Cardiac septum (tissue), 1 donor: ENCODE measurements around the gene TK2. TPM values are rescaled to one million over a fixed set of nuclear protein-coding genes. Genes with fewer than 3 reads are reported as not detected.
"Not testable (repeated sequence)": the region's sequence is repeated elsewhere in the genome, so short reads cannot be mapped to it uniquely, and the experiment has no call there.

Experiments
- DNase-seq: peaks from one replicate; pipeline ENCODE4 v3.0.0-alpha.2; 2020; ENCODE audit warnings: low spot score
- intact Hi-C: fragments of 100-400 bp; cut with DNase I; formaldehyde crosslinking; loops from one replicate; pipeline ENCODE4 v1.14.0; 2022
- total RNA-seq: library from RNA; stranded (reverse); fragmentation: NEBNext Ultra II Directional; extraction: Animal tissue kit (Norgen Biotek cat#: 25700); gene quantifications from one replicate; pipeline ENCODE4 v1.2.1, GENCODE V29; 2021
- donor health status: DM: no; HTN: no; CAD: no.

The TK2 gene
- total RNA-seq, 1 donor from 2014 or later = 23.4 TPM

- intact Hi-C loops = no loop called here
Measured at GRCh38 chr16:66575060-66575459, 25.1 kb upstream of the TK2 start.

GRCh38 chr16:66574531-66574930 is 24.6 kb upstream of the TK2 start:
- DNase-seq = no peak
- intact Hi-C loops = no loop called here

More at GRCh38 chr16:66575060-66575459, 25.1 kb upstream of the TK2 start:
- DNase-seq = no peak

- intact Hi-C loops = no loop called here
- no peak for DNase-seq
Measured at GRCh38 chr16:66574081-66574480, 24.2 kb upstream of the TK2 start.

GRCh38 chr16:66572356-66572755 is 22.4 kb upstream of the TK2 start:
- intact Hi-C loops = no loop called here
- no peak for DNase-seq

GRCh38 chr16:66569827-66570405 is 20.0 kb upstream of the TK2 start:
- intact Hi-C loops = no loop called here
- no peak for DNase-seq

GRCh38 chr16:66569131-66569530 is 19.2 kb upstream of the TK2 start:
- intact Hi-C loops = no loop called here
- no peak for DNase-seq

- intact Hi-C loops = no loop called here
- no peak for DNase-seq
Measured at GRCh38 chr16:66568355-66568754, 18.4 kb upstream of the TK2 start.

- DNase-seq, intact Hi-C loops: not testable (repeated sequence)
Measured at GRCh38 chr16:66567270-66567669, 17.3 kb upstream of the TK2 start.

GRCh38 chr16:66566051-66566901 is 16.4 kb upstream of the TK2 start, which contains the start of gene CMTM1:
Gene CMTM1, plus strand, starts transcription at chr16:66566439. Its CDS starts 75 bp downstream, at chr16:66566514.
- no peak for DNase-seq
- intact Hi-C loops = no loop called here

- no peak for DNase-seq
- intact Hi-C loops = no loop called here
Measured at GRCh38 chr16:66563574-66564334, 13.8 kb upstream of the TK2 start.

- no peak for DNase-seq
- intact Hi-C loops = no loop called here
Measured at GRCh38 chr16:66562986-66563385, 13.1 kb upstream of the TK2 start.

- intact Hi-C loops = no loop called here
- no peak for DNase-seq
Measured at GRCh38 chr16:66562409-66562808, 12.5 kb upstream of the TK2 start.

GRCh38 chr16:66561381-66562080 is 11.6 kb upstream of the TK2 start:
- intact Hi-C loops = no loop called here
- DNase-seq = no peak

GRCh38 chr16:66560107-66560506 is 10.2 kb upstream of the TK2 start:
- DNase-seq = no peak
- intact Hi-C loops = no loop called here

GRCh38 chr16:66554495-66554894 is 4.6 kb upstream of the TK2 start:
- intact Hi-C loops = no loop called here

GRCh38 chr16:66554021-66554420 is 4.1 kb upstream of the TK2 start:
- DNase-seq = no peak
- intact Hi-C loops = no loop called here

More at GRCh38 chr16:66554495-66554894, 4.6 kb upstream of the TK2 start:
- DNase-seq = no peak

GRCh38 chr16:66553223-66553622 is 3.3 kb upstream of the TK2 start:
- DNase-seq = no peak
- intact Hi-C loops = no loop called here

GRCh38 chr16:66552286-66553177 is 2.6 kb upstream of the TK2 start, which contains the start of gene CKLF:
Gene CKLF, plus strand, starts transcription at chr16:66552576. Its CDS starts 140 bp downstream, at chr16:66552716.
- peak; percentile 95 for DNase-seq
- intact Hi-C loops = no loop called here
